HG02642 (cell line): ENCODE data around the gene SLC39A13.

Source experiments
- ATAC-seq: cut with Tn5 transposase; IDR thresholded peaks from one replicate; pipeline ENCODE4 v1.9.1; 2021; ENCODE audit warnings: mild to moderate bottlenecking; ENCODE audit not compliant: unreplicated experiment, poor library complexity

Gene SLC39A13

DNA sequence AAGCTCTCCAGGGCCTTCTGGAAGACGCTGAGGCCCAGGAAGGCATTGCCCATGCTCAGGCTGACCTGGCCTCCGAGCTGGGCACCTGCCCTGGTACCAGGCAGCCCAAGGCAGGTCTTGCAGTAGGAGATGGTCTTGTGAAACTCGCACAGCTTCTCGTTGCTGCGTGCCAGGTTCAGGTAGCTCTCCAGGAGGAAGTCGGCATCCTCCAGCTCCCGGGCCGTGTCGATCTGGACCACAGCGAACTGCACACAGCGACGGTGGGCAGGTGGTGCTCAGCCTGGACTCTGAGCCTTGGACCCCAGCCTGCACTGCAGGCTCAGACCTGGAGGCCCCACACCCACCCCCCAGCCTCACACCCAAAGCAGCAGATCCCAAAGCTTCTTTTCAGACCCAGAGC, 39.5 kb downstream of the SLC39A13 start:
- no peak for ATAC-seq

DNA sequence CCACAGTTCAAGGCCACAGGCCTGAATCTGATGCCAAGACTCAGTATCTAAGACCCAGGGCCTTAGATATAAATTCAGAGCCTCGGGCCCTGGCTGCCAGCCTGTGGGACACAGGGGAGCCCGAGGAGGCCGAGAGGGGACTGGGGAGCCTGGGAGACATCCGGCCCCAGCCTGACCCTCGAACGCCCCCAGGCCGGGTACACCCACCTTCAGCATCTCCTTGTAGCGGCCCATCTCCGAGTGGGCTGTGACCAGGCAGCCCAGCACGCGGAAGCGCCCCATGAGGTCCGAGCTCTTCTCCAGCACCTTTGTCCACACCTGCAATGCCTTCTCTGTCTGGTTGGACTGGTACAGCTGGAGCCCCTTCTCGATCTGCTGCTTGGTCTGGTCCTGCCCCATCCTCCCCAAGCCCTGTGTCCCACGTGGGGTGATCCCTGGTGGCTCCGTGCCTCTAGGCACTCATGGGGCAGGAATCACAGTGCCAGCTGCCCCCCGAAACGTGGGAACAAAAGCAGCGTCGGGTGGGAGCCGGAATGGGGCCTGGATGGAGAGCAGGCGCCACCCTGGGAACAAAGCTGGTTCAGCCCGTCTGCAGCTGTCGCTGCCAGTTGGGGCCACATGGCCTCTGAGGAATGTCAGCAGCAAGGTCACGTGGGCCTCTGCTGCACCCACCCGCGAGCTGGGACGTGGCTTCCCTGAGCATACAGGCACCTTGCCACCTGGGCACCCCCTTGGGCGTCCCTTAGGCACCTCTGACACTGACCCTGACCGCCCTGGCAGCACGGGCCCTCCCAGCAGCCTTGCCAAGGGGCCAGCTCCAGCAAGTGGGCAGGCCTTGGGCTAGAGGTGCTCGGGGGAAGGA, 40.4 kb downstream of the SLC39A13 start, which contains the start of gene RAPSN:
RAPSN (minus strand) TSS at position 571 of the 862 bp plus-strand sequence; CDS start at position 399, 172 bp downstream.
- no peak for ATAC-seq

DNA sequence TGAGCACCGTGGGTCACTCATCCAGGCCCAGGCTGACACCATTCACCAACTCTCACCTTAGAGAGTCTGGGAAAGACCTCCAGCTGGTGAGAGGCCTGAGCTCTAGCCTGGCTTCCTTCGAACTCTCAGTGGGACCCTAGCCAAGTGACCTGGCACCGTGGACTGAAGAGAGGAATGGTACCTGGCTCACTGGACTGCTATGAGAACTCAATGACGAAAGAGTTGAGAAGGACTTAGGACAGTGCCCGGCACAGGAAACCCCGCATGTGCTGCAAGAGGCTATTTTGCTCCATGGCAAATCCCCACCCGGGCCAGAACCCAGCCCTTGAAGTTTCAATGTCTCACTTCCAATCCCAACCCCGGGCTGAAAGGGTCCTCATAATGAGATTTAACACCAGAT, 41.2 kb downstream of the SLC39A13 start:
- ATAC-seq, result no peak

DNA sequence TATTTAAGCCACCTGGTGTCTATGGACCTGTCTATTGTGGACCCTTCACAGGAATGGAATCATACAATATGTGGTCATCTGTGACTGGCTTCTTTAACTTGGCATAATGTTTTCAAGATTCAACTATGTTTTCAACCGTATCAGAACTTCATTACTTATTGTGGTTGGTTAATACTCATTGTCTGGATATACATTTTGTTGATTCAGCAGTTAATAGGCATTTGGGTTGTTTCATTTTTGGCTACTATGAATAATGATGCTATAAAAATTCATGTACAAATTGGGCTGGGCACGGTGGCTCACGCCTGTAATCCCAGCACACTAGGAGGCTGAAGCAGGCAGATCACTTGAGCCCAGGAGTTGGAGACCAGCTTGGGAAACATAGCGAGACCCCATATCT, 43.0 kb downstream of the SLC39A13 start:
- no peak for ATAC-seq

DNA sequence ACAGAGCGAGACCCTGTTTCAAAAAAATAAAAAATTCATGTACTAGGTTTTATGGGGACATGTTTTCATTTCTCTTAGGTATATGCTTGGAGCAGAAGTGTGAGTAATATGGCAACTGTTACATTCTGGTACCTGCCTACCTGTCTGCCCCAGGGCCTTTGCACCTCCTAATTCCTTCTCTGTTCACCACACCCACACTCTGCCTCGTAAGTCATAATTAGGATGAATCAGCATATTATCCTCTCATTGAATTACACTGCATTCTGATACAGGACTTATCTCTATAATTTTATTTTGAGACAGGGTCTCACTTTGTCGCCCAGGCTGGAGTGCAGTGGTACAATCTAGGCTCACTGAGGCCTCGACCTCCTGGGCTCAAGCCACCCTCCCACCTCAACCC, 43.6 kb downstream of the SLC39A13 start:
- ATAC-seq, result no peak

DNA sequence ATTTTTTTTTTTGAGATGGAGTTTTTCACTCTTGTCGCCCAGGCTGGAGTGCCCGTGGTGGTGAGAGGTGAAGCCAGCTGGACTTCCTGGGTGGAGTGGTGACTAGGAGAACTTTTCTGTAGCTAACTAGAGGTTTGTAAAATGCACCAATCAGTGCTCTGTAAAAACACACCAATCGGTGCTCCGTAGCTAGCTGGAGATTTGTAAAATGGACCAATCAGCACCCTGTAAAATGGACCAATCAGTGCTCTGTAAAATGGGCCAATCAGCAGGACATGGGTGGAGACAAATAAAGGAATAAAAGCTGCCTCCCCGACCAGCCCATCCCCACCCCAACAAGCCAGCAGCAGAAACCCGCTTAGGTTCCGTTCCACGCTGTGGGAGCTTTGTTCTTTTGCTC, 45.0 kb downstream of the SLC39A13 start:
- ATAC-seq, result no peak

DNA sequence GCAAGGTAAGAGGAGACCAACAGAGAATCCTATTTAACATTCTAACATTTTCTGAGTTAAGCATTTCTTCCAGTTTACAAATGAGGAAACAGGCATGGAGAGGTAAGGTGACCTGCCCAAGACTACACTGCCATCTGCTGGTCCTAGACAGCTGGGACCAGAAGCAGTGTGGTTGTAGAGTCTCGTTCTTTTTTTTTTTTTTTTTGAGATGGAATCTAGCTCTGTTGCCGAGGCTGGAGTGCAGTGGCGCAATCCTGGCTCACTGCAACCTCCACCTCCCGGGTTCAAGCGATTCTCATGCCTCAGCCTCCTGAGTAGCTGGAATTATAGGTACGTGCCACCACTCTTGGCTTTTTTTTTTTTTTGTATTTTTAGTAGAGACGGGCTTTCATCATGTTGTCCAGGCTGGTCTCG, 45.9 kb downstream of the SLC39A13 start:
- peak; percentile 70 for ATAC-seq

DNA sequence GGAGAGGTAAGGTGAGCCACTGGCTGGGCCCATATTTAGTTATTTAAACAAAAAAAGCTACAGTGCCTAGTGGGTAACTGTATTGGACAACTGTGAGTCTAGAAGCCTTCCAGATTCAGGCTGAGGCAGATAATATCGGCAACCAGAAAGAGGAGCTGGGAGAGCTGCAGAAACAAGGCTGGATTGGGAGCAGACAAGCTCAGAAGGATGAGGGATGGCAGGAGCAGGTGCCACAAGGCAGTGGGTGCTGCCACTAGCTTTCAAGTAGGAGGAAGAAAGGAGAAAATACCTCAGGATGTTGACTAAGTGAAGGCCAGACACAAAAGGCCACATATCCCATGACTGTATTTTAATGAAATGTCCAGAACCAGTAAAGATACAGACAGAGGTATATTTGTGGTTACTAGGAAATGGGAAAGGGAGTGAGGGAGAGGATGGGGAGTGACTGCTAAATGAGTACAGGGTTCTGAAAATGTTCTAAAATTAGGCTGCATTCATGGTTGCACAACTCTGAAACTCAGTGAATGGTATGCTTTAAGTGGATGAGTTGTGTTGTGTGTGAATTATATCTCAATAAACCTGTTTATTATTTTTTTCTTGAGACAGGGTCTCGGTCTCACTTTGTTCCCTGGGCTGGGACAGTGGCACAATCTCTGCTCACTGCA, 52.3 kb downstream of the SLC39A13 start:
- no peak for ATAC-seq

DNA sequence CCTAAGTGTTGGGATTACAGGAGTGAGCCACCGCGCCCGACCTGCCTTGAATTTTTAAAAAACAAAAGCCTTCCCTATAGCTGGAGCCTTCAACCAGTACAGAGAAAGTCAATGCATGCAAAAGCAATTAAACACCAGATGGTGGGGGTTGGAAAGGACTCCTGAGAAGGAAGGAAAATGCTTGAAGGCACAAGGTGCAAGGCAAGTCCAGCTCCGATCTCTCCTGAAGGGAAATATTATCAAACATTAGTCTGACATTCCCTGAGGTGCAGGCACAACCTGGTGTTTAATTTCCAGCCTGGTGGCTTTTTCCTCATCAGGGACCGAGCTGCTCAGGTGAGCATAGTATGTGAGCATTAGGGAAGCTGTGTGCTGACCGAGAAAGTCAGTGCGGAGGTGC, 53.5 kb downstream of the SLC39A13 start:
- no peak for ATAC-seq

DNA sequence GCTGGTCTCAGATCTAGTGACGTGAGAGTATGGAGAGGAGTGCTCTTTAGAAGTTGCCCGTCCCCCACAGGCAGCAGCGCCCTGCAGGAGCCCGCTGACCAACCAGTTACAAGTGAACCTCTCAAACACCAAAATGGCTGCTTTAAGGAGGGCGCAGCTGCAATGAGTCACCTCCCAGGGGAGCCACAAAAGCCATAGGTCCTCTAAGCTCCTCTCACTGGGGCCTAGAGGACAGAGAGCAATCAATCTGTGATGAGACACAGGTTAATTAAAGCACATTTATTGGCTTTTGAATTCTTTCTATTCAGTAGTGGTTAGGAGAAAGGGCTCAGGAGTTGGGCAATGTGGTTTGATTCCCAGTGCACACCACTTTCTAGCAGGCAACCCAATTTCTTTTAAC, 56.1 kb downstream of the SLC39A13 start:
- no peak for ATAC-seq
